Measurements from ENCODE around the gene BCL7B. TPM values are rescaled to one million over a fixed set of nuclear protein-coding genes. Genes with fewer than 3 reads are reported as not detected.
"Not testable (repeated sequence)": the region's sequence is repeated elsewhere in the genome, so short reads cannot be mapped to it uniquely, and the experiment has no call there.

BCL7B gene
- total RNA-seq, 1 experiment from 2014 or later: 41.0 TPM

GRCh38 chr7:73582664-73583202 lies 25.2 kb upstream of the BCL7B start:
- Histone ChIP-seq H3K9me2 (replicated peaks; ENCODE audit: low read length) (no peaks in the 10 kb centered on the region), H3K36me3 (ENCODE audit: low read depth, low read length) (no peaks in the 10 kb centered on the region), H3K27me3 (ENCODE audit: low read length) (no peaks in the 10 kb centered on the region), H3K9ac (ENCODE audit: low read length) (no peak overlapping the region), H3K4me2 (ENCODE audit: low read length) (no peak overlapping the region), H3K4me1 (ENCODE audit: insufficient read depth, low read length) (peaks cover 7% of the 10 kb centered on the region; the same call in 1 of the 2 replicates), H3K79me2 (ENCODE audit: low read length) (peaks cover 6% of the 10 kb centered on the region), H3K9me3 (ENCODE audit: low read length) (no peaks in the 10 kb centered on the region), H3F3A (ENCODE audit: low read length, unreplicated experiment) (no peaks in the 10 kb centered on the region), H4K20me1 (ENCODE audit: low read length) (no peaks in the 10 kb centered on the region), H2AFZ (ENCODE audit: low read length) (no peak overlapping the region), H3K4me3 (ENCODE audit: low read length) (no peak overlapping the region), H3K27ac (ENCODE audit: low read length) (no peak overlapping the region)
- DNase-seq (no peak), ATAC-seq (no peak)
- intact Hi-C loops (cut with micrococcal nuclease): no loop called here
- TF ChIP-seq EZH2 (IDR thresholded peaks at IDR 0.05; ENCODE audit: low read length, unreplicated experiment): no peak
- TF ChIP-seq CTCF (conservative IDR thresholded peaks at IDR 0.05; ENCODE audit: low read depth, low read length): no peak
- CTCF ChIA-PET: no interaction called here
- POLR2A ChIA-PET (ENCODE audit: unreplicated experiment): interaction anchor here (0.6 kb wide), 1 partner anchor 68 kb away, joined by 3 read pairs; no protein-coding TSS in a partner anchor
- BruUV-seq (replicated peaks): no TSS peak

GRCh38 chr7:73581006-73581405 lies 23.5 kb upstream of the BCL7B start:
- peaks cover 23% of the 10 kb centered on the region for H3K79me2 ChIP-seq (ENCODE audit: low read length)
- H4K20me1 ChIP-seq (ENCODE audit: low read length); DNase-seq; H2AFZ ChIP-seq (ENCODE audit: low read length); H3F3A ChIP-seq (ENCODE audit: low read length, unreplicated experiment); intact Hi-C loops (cut with micrococcal nuclease); H3K4me3 ChIP-seq (ENCODE audit: low read length); POLR2A ChIA-PET (ENCODE audit: unreplicated experiment); ATAC-seq; H3K4me2 ChIP-seq (ENCODE audit: low read length); CTCF ChIA-PET; H3K9ac ChIP-seq (ENCODE audit: low read length); H3K27me3 ChIP-seq (ENCODE audit: low read length); H3K9me2 ChIP-seq (replicated peaks; ENCODE audit: low read length); H3K27ac ChIP-seq (ENCODE audit: low read length); H3K9me3 ChIP-seq (ENCODE audit: low read length); BruUV-seq (replicated peaks); H3K36me3 ChIP-seq (ENCODE audit: low read depth, low read length): not testable (repeated sequence)
- peaks cover 20% of the 10 kb centered on the region for H3K4me1 ChIP-seq (ENCODE audit: insufficient read depth, low read length)

GRCh38 chr7:73578342-73579128 lies 21.0 kb upstream of the BCL7B start, which contains the start of gene TBL2:
TBL2 (minus strand) TSS chr7:73578579; CDS start chr7:73578549, 30 bp downstream.
- DNase-seq (peak; percentile 99), ATAC-seq (peak; percentile 89)
- Histone ChIP-seq H4K20me1 (ENCODE audit: low read length) (no peaks in the 10 kb centered on the region), H3K27ac (ENCODE audit: low read length) (peak within 1 kb of the TSS; percentile 47), H3K9ac (ENCODE audit: low read length) (peak within 1 kb of the TSS; percentile 96), H3F3A (ENCODE audit: low read length, unreplicated experiment) (no peaks in the 10 kb centered on the region), H3K36me3 (ENCODE audit: low read depth, low read length) (peaks cover 10% of the 10 kb centered on the region), H3K27me3 (ENCODE audit: low read length) (no peaks in the 10 kb centered on the region), H3K9me3 (ENCODE audit: low read length) (no peaks in the 10 kb centered on the region), H3K4me3 (ENCODE audit: low read length) (peak within 1 kb of the TSS; percentile 84), H3K4me2 (ENCODE audit: low read length) (peak within 1 kb of the TSS; percentile 89), H3K4me1 (ENCODE audit: insufficient read depth, low read length) (peaks cover 20% of the 10 kb centered on the region), H3K9me2 (replicated peaks; ENCODE audit: low read length) (no peaks in the 10 kb centered on the region), H2AFZ (ENCODE audit: low read length) (peak within 1 kb of the TSS; percentile 94), H3K79me2 (ENCODE audit: low read length) (peaks cover 28% of the 10 kb centered on the region)
- POLR2A ChIA-PET (ENCODE audit: unreplicated experiment): interaction anchor here (0.6 to 0.9 kb wide), 7 partner anchors 12 to 596 kb away, joined by 4 to 17 read pairs (median 7); partner anchors contain the start of gene STX1A
- CTCF ChIA-PET: no interaction called here
- no TSS peak for BruUV-seq (replicated peaks)
- TF ChIP-seq CTCF (conservative IDR thresholded peaks at IDR 0.05; ENCODE audit: low read depth, low read length): no peak
- TF ChIP-seq EZH2phosphoT487 (IDR thresholded peaks at IDR 0.05; ENCODE audit: borderline replicate concordance, low read length): no peak
- no peak for TF ChIP-seq EZH2 (IDR thresholded peaks at IDR 0.05; ENCODE audit: low read length, unreplicated experiment)
- intact Hi-C loops (cut with micrococcal nuclease): loop anchor here (1.0 kb wide), 1 partner anchor 21 kb away; the partner anchor contains the start of gene BCL7B

All from PC-3 (cell line).